K562 (cell line): ENCODE results near the gene INSM1. TPM values are rescaled to one million over a fixed set of nuclear protein-coding genes. Genes with fewer than 3 reads are reported as not detected.

Experiments used
- ATAC-seq: fragments of 200-7000 bp; cut with Tn5 transposase; 3 replicates; pipeline ENCODE4 v1.9.1; 2020; ENCODE audit warnings: moderate library complexity
- BruUV-seq: library from RNA; stranded (reverse); fragments of 400-500 nt; replicated peaks from 2 replicates; lab custom pipeline; 2021; lab: Mats Ljungman, UMichigan
- CTCF ChIA-PET: fragments of 300-600 bp; formaldehyde crosslinking; extraction: SDS; loops from one replicate; lab custom pipeline; 2021; ENCODE audit warnings: low intra/inter-chr PET ratio; lab: Yijun Ruan, JAX
- POLR2A ChIA-PET: fragments of 300-600, 350-650 bp; sonication (Branson Sonifier 250); formaldehyde crosslinking; extraction: SDS; loops from one replicate; lab custom pipeline; 2021; ENCODE audit warnings: antibody characterized with exemption, inconsistent platforms; lab: Yijun Ruan, JAX
- DNase-seq, 4 experiments: peaks; one replicate each; pipeline versions ENCODE4 v3.0.0 to v3.0.0-alpha.2; 2011 to 2018; ENCODE audit warnings: low spot score in 3 of 4, mixed read lengths in 3 of 4; ENCODE audit errors: extremely low read depth in 1 of 4
- FAIRE-seq: peaks from 2 replicates; lab custom pipeline; 2011; peaks lifted over from hg19 to GRCh38; lab: Jason Lieb, UNC
- H2AFZ ChIP-seq: 2 replicates; pipeline ENCODE4 v1.6.0; 2011; ENCODE audit warnings: low read depth, low read length, control low read depth, inconsistent platforms
- H3K27ac ChIP-seq: fragments of 200-600 bp; 3 replicates; pipeline ENCODE4 v1.8.0; 2011; ENCODE audit warnings: low read depth, mild to moderate bottlenecking, control low read depth, inconsistent platforms, low read length, moderate library complexity, mixed read lengths; ENCODE audit errors: extremely low read depth
- H3K27me3 ChIP-seq, 2 experiments: fragments of 300-600 bp in 1 of 2; 2 replicates in 1 of 2; 3 replicates in 1 of 2; pipeline versions ENCODE4 v1.6.0 to v1.8.0; 2011; ENCODE audit warnings: inconsistent platforms in 2 of 2, low read length in 2 of 2, mild to moderate bottlenecking in 1 of 2, mixed read lengths in 1 of 2, moderate library complexity in 1 of 2; ENCODE audit not compliant: control insufficient read depth in 2 of 2, insufficient read depth in 2 of 2
- H3K36me3 ChIP-seq: fragments of 300-600 bp; 3 replicates; pipeline ENCODE4 v1.8.0; 2011; ENCODE audit warnings: mild to moderate bottlenecking, low read length, inconsistent platforms; ENCODE audit not compliant: control insufficient read depth, insufficient read depth
- H3K4me1 ChIP-seq, 2 experiments: fragments of 200-600 bp in 1 of 2; replicated peaks in 1 of 2; 2 replicates in 1 of 2; 3 replicates in 1 of 2; pipeline versions ENCODE4 v1.5.1 to v1.8.0; 2011; ENCODE audit warnings: inconsistent platforms in 2 of 2, low read length in 2 of 2, mild to moderate bottlenecking in 1 of 2, mixed read lengths in 1 of 2, moderate library complexity in 1 of 2; ENCODE audit not compliant: control insufficient read depth in 2 of 2, insufficient read depth in 2 of 2
- H3K4me2 ChIP-seq: 2 replicates; pipeline ENCODE4 v1.6.1; 2011; ENCODE audit warnings: low read length, control low read depth, inconsistent platforms, mixed read lengths; ENCODE audit not compliant: insufficient read depth
- H3K4me3 ChIP-seq: fragments of 200-600 bp; sonication (generic), shearing (Covaris generic); 2 replicates; pipeline ENCODE4 v1.5.1; 2016; ENCODE audit warnings: control low read depth, inconsistent platforms
- H3K79me2 ChIP-seq: fragments of 200-600 bp; 3 replicates; pipeline ENCODE4 v1.8.0; 2011; ENCODE audit warnings: low read length, inconsistent platforms; ENCODE audit not compliant: control insufficient read depth, insufficient read depth
- H3K9ac ChIP-seq, 2 experiments: 2 replicates each; pipeline versions ENCODE4 v1.6.0 to v1.6.1; 2011; ENCODE audit warnings: low read depth in 2 of 2, low read length in 2 of 2, control low read depth in 1 of 2, inconsistent platforms in 1 of 2, mild to moderate bottlenecking in 1 of 2, mixed read lengths in 1 of 2; ENCODE audit not compliant: insufficient read depth in 1 of 2
- H3K9me1 ChIP-seq: one replicate; pipeline ENCODE4 v1.6.0; 2011; ENCODE audit warnings: inconsistent platforms, mild to moderate bottlenecking, low read length, moderate library complexity; ENCODE audit not compliant: control insufficient read depth, insufficient read depth
- H3K9me3 ChIP-seq: replicated peaks from 2 replicates; pipeline ENCODE4 v1.5.1; 2011; ENCODE audit warnings: low read depth, low read length, inconsistent platforms; ENCODE audit not compliant: control insufficient read depth, insufficient read depth
- H4K20me1 ChIP-seq: replicated peaks from 2 replicates; pipeline ENCODE4 v1.6.1; 2011; ENCODE audit warnings: low read length, inconsistent platforms, mixed read lengths; ENCODE audit not compliant: control insufficient read depth, insufficient read depth
- BRF2 ChIP-seq: IDR thresholded peaks from 3 replicates; pipeline ENCODE4 v1.6.1; 2011; ENCODE audit warnings: borderline replicate concordance, mild to moderate bottlenecking; ENCODE audit not compliant: insufficient read length, insufficient read depth
- WGBS: fragments of 100-300 bp; shearing (Covaris generic); methylation state at CpG from one replicate; pipeline ENCODE4 v1.1.6; 2016; ENCODE audit warnings: low coverage, mixed read lengths; ENCODE audit not compliant: insufficient coverage; ENCODE audit errors: missing lambda C conversion rate; 5-methylcytosine and 5-hydroxymethylcytosine counted together
- in situ Hi-C: fragments of 300-500 bp; cut with MboI; formaldehyde crosslinking; loops from 4 replicates; pipeline ENCODE4 v1.15.0; 2018; ENCODE audit warnings: inconsistent platforms, mixed read lengths
- intact Hi-C: fragments of 100-400 bp; cut with micrococcal nuclease; formaldehyde crosslinking; loops from 2 replicates; pipeline ENCODE4 v1.14.2; 2022
- polyA plus RNA-seq, 8 experiments: library from polyadenylated mRNA; depleted of rRNA in 4 of 8; stranded (reverse) in 5 of 8; unstranded in 3 of 8; fragments of >200 nt; fragmentation: Nextera tagmentation in 2 of 8; fragmentation: Illumina TruSeq in 1 of 8; extraction: Ambion mirVana in 2 of 8; extraction: Trizol in 1 of 8; gene quantifications; 2 replicates each; pipeline versions ENCODE4 v1.2.1 to v1.2.3, GENCODE V29; 2011 to 2014; ENCODE audit warnings: inconsistent platforms in 1 of 8, missing spikeins in 1 of 8
- total RNA-seq, 7 experiments: library from RNA; depleted of rRNA in 6 of 7; stranded (reverse); fragments of >200 nt in 6 of 7; fragmentation: Illumina TruSeq in 2 of 7; extraction: Trizol in 2 of 7; gene quantifications; 2 replicates each; pipeline versions ENCODE4 v1.2.1 to v1.2.3, GENCODE V29; 2011 to 2021; ENCODE audit warnings: low replicate concordance in 1 of 7
- TF ChIP-seq, protein P1 (sequence below), 3 experiments: IDR thresholded peaks in 2 of 3; conservative IDR thresholded peaks in 1 of 3; 2 replicates each; pipeline ENCODE4 v1.5.1; 2011 to 2012; ENCODE audit warnings: low read length in 3 of 3, mild to moderate bottlenecking in 3 of 3, control low read depth in 2 of 3, improper control_type of control experiment in 1 of 3, inconsistent platforms in 1 of 3, low read depth in 1 of 3, mixed read lengths in 1 of 3, moderate library complexity in 1 of 3; ENCODE audit not compliant: insufficient read depth in 2 of 3

INSM1 gene
- total and polyA plus RNA-seq, 9 of the 15 experiments (the other 6 are each of a cell fraction or from before 2014, with no cell fraction given), result not detected

DNA sequence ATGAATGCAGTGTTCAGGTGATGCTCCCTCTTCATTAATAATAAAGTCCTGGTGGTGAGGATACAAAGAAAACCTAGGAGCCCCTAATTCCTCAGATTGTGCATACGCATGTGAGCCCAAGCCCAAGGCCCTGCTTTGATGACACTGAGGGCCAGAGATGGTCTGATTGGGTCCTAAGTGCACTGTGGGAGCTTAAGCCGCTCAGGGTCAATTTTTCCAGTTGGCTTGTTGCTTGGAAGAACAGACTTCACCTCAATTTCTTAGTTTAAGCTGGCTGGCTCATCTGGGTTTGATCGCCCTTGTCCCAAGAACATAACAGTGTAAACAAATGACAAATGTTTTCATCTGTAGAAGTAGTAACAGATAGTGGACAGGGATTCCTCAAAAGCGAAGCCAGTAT is 41.4 kb downstream of the INSM1 start:
- no peak overlapping the region for H2AFZ ChIP-seq
- H3K9me3 ChIP-seq, result no peaks in the 10 kb centered on the region
- in situ Hi-C loops, result no loop called here
- no peak for ATAC-seq
- no peaks in the 10 kb centered on the region for H3K79me2 ChIP-seq
- H3K4me2 ChIP-seq, result no peak overlapping the region
- no peak for TF ChIP-seq BRF2
- TF ChIP-seq, protein P1, sequence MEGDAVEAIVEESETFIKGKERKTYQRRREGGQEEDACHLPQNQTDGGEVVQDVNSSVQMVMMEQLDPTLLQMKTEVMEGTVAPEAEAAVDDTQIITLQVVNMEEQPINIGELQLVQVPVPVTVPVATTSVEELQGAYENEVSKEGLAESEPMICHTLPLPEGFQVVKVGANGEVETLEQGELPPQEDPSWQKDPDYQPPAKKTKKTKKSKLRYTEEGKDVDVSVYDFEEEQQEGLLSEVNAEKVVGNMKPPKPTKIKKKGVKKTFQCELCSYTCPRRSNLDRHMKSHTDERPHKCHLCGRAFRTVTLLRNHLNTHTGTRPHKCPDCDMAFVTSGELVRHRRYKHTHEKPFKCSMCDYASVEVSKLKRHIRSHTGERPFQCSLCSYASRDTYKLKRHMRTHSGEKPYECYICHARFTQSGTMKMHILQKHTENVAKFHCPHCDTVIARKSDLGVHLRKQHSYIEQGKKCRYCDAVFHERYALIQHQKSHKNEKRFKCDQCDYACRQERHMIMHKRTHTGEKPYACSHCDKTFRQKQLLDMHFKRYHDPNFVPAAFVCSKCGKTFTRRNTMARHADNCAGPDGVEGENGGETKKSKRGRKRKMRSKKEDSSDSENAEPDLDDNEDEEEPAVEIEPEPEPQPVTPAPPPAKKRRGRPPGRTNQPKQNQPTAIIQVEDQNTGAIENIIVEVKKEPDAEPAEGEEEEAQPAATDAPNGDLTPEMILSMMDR (IDR thresholded peaks at IDR 0.05 in 2 of 3, conservative IDR thresholded peaks at IDR 0.05 in 1 of 3; ENCODE audit: insufficient read depth in 2 of 3, low read depth in 1 of 3, low read length in 3 of 3), result no peak
- no peaks in the 10 kb centered on the region for H3K36me3 ChIP-seq
- H4K20me1 ChIP-seq, result no peaks in the 10 kb centered on the region; the same call in 1 of the 2 replicates
- no peak overlapping the region for H3K4me3 ChIP-seq
- ChIA-PET POLR2A (no interaction called here), CTCF (interaction anchor here (0.6 kb wide), 1 partner anchor 325 kb away, joined by 3 read pairs; no protein-coding TSS in a partner anchor)
- no peak for DNase-seq
- 10% methylated on average over 4 of the region's 4 CpGs for WGBS
- no TSS peak for BruUV-seq
- intact Hi-C loops, result no loop called here
- no peaks in the 10 kb centered on the region for H3K9me1 ChIP-seq
- no peak overlapping the region for H3K9ac ChIP-seq
- no peak for FAIRE-seq
- H3K27ac ChIP-seq, result no peak overlapping the region
- H3K4me1 ChIP-seq, result no peaks in the 10 kb centered on the region
- H3K27me3 ChIP-seq, result peaks cover 0 to 8% of the 10 kb centered on the region in 2 experiments; a peak in 2 of 5 replicates
